Measurements from ENCODE around the gene TSFM. TPM values are rescaled to one million over a fixed set of nuclear protein-coding genes. Genes with fewer than 3 reads are reported as not detected.
"Not testable (repeated sequence)": the region's sequence is repeated elsewhere in the genome, so short reads cannot be mapped to it uniquely, and the experiment has no call there.

TSFM gene
- polyA plus RNA-seq, 12 donors = 19.0 to 32.7 (median 27.3) TPM; not detected in 1

DNA sequence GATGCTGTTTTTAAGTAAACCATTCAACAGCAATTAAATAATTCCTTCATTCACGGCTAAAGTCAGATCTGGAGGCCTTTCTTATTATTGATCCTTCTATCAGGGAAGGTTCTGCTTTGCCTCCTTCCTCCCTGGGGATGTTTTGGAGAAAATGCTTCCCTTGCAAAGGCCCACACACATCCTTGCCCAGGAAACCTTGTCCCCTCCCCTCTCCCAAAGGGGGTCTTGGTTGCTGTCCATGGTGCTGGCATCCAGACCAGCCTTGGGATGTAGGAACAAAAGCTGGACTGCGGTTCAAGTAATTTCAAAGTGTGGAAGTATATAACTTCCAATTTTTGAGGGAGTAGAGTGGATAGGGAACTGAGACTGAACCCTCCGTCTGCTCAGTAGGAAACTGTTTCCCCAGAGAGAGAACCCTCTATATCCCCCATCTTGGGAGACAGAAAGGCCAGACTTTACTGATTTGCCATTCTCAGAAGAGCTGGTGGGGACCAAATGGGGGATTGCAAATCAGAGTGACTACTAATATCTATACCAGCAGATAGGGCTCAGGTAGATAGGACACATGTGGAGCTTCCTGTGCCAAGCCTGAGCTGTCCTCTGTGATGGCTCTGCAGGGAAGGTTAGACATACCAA is 22.1 kb upstream of the TSFM start:
- DNase-seq = no peak

DNA sequence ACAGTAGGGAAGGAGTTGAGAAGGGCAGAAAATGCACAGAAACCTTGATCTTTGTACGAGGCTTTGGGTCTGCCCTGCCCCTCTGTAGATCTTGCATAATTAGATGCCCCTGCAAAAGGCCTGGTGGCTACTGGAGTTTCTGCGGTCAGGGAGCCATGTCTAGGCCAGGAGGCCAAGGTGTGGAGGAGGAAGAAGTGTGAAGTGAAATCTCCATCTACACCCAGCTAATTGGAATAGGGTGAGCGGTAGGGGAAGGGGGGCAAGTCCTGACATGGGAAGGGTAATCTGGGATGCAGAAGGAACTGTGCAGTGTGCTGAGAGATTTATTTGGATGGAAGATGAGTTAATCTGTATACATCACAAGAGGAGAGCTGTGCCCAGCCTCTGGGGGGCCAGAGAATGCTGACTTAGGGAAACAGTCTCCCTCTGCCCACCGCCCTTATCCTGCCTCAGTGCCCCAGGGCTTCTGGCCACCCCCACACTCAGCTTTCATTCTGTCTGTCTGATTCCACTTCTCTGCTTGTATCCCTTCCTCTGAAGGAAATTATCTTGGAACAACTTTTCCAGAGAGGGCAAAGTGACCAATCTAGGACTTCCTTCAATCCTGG is 21.1 kb upstream of the TSFM start:
- DNase-seq = no peak

DNA sequence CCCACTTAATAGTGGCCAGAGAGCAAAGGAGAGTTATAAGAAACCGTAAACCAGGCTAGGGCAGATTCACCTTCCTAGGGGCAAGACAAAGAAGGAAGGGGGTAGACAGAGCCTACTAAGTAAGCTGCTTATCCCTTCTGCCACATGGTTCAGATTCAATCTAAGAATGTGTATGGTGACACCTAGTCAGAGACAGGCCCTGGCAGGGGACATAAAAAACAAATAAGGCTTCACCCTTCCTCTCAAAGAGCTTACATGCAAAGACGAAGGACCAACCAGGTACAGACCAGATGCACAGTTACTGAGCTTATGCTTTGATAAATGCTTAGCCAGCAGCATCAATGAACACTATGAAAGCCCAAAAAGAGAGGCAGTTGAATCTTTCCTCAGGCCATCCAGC is 20.1 kb upstream of the TSFM start:
- no peak for DNase-seq

DNA sequence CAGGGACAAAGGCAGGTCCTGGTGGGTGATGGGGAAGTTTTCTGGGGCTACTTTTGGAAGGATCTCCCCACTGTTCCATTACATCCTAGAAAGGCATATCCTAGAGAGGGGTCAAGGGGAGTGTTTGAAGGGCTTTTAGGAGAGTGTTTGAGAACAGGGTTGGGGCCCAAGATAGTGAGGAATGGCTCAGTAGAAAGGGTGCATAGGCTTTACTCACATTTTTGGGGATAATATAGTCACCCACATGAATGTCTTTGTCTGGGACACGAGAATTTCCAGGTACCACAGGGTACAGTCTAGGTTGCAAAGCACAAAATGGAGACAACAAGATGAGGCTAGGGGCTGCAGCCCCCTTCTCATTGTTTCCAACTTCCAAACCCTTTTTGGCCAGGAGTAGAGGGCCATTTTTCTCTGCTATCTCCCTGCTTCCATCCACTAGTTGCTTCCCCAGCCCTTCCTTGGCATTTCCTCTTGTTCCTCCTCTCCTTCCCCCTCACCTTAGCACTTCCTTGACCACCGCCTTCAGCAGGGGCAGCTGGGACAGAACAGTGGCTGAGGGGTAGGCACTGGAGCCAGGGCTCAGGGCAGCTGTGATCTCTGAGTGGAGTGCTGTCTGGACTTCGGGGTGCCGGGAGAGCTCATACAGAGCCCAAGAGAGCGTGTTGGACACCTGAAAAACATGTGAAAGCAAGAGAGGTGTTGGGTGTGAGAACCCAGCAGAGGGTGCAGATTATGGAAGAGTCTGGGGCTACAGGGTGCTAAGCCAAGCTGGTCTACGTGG is 18.5 kb upstream of the TSFM start:
- DNase-seq = no peak

DNA sequence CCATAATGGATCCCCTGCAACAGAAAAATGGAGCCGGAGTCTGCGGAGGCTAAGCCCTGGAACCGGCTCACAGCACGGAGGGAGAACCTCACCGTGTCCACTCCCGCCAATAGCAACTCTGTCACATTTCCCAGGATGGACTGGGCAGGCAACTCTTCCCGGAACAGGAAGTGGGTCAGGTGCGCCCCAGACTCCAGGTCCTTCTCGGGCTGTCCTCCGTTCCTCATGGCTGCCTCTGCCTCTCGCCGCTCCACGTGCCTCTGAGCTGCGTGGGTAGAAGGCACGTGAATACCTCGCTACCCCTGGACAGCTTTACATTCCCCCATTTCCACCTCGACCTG is 18.0 kb upstream of the TSFM start:
- no peak for DNase-seq

DNA sequence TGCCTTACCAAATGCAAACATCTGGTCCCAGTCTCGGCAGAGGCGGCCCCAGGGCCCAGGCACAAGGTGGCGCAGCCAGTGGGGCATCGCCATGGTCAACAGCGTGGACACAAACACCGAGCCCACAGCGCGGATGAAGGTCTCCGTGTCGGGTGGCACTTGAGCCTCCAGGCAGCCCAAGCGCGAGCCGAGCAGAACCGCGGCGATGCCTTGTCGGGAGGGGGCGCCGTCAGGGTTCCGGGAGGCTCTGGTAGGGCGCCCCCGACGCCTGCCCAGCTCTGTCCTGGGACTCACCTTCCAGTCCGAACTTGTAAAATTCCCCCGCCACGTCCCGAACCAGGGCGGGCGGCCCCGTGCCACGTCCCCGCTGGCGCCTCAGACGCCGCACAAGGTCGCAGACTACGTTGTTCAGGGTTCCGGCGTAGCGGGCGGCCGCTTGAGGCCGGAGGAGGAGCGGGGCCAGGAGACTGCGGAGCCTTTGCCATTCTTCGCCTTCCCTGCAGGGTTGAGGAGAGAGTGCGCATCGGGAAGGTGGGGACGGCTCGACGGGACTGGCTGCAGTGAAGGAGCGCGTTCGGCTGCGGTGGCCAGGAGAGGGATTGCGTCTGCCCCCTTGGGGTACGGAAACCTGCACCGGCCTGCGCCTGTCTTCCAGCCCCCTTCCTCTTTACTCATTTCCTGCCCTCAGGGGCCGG is 17.4 kb upstream of the TSFM start:
- DNase-seq = no peak

DNA sequence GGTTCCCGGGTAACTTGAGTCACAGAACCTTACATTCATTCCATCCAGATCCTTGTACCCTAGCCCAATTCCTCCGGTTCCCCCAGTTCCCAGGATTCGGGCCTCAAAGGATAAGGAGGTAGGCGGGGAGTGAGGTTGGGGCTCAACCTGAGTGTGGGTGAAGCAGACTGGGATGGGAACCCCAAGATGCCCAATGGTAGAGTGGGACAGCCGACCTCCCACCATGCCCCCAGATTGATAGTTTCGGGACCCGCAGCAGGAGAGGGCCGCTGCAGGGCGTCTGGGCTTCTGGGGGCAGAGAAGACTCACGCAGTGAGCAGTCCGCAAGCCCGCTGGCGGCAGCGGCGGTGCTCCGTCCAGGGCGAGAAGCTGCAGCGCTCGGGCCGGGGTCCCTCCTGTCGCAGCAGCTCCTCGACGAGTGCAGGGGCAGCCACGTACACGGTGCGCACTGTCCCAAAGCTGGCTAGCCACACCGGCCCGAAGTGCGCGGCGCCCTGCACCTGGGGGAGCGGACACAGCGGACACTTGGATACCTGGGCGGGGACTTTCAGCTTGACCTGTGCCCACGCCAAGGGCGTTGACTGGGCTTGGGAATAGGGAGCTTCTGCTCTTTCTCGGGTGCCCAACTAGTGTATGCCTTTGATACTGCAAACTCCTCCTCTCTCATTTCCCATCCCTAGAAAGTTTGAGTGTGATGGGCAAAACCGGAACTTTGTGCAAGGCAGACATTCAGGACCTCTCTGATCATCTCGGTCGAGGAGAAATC is 16.7 kb upstream of the TSFM start:
- DNase-seq = no peak

DNA sequence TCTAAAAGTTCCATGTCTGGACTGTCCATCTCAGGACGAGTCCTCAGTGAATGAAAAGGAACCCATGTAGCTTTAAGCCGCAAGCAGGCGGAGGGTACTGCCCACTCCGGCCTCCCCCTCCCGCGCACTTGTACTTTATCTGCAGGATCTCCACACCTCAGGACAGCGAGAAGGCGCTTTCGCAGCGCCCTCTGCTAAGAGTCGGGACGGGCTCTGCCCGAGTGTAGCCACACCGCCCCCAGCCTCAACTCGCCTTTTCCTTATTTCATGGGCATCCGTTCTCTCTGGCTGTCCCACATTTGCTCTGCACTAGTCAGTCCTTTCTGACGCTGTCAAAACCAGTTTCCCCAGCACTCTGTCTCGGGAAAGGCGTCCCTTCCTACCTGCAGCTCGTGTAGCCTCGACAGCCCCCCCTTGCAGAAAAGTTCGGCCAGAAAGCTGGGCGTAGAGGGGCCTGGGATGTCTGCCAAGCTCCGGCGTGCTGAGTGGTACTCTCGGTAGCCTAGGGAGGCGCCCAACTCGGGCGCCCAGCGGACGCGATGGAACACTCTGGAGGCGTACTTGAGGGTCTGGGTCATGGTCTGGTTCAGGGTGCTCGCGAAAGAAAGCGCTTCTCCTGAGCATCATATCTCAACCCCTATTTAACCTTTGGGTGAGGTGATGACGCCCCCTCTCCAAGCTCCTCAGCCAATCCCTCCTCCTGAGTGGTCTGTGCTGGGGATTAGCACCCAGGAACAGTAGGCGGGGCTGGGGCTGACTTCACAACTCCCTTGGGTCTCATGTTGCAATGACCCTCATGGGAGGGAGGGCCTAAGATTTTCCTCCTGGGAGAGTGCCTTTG is 15.9 kb upstream of the TSFM start, which contains the start of gene CYP27B1:
Gene CYP27B1 (minus strand): TSS at position 615 of the 841 bp plus-strand sequence. CDS start 37 bp downstream, at position 578.
- no peak for DNase-seq

DNA sequence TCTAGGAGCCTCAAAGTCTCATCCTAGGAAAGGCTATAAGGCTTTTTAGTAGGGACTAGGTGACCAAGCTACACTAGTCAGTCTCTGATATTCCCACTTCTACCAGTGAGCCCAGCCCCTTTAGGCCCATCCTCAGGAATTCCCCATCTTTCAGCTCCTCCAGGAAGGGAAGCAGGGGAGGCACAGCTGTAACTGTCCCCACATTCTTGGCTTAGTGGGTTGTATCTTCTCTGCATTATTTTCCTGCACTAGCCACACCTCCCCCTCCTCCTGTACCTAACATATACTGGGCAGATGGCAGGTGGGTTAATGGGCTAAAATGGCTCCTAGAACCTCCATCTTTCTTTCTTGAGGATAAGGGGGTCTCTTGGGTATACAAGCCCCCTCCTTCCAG is 15.3 kb upstream of the TSFM start:
- no peak for DNase-seq

DNA sequence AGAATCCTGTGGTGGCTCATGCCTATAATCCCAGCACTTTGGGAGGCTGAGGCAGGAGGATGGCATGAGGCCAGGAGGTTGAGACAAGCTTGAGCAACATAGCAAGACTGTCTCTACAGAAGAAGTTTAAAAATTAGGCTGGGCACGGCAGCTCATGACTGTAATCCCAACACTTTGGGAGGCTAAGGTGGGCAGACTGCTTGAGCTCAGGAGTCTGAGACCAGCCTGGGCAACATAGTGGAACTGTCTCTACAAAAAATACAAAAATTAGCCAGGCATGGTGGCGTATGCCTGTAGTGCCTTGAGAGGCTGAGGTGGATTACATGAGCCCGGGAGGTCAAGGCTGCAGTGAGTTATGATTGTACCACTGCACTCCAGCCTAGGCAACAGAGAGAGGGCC is 14.7 kb upstream of the TSFM start:
- no peak for DNase-seq

DNA sequence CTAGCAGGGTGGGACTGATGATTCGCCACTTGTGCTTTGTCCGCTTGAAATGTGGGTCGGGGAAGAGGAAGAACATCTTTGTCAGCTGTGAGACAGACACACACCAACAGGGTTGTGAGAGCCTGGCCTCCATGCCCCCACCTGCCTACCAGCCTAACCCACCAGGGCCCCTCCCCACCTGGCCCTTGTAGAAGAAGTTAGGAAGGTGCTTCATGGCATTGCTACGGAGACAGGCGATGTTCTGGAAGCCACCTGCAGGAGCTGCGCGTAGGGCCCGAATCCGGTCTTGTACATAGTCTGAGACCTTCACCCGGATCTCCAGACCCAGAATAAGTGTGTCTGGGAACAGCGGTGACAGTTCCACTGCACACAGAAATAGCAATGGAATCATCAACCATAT is 13.0 kb upstream of the TSFM start:
- DNase-seq = no peak

DNA sequence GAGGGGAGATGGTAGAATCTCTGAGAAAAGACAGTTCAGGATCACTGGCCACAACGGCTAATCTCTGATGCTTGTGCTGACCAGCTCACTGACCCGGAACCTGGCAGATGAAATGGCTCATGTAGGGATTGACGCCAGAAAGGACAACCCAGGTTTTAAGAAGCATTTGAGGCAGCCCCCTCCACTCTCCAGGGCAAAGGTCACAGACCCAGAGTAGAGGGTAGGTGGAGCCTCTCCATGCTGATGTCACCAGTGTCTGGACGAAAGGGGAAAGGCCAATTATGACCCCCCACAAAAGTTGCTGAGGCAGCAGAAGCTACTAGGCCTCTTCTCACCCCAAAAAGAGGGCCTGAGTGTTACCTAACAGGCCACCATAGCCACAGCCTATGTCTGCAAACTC is 11.9 kb upstream of the TSFM start:
- no peak for DNase-seq

DNA sequence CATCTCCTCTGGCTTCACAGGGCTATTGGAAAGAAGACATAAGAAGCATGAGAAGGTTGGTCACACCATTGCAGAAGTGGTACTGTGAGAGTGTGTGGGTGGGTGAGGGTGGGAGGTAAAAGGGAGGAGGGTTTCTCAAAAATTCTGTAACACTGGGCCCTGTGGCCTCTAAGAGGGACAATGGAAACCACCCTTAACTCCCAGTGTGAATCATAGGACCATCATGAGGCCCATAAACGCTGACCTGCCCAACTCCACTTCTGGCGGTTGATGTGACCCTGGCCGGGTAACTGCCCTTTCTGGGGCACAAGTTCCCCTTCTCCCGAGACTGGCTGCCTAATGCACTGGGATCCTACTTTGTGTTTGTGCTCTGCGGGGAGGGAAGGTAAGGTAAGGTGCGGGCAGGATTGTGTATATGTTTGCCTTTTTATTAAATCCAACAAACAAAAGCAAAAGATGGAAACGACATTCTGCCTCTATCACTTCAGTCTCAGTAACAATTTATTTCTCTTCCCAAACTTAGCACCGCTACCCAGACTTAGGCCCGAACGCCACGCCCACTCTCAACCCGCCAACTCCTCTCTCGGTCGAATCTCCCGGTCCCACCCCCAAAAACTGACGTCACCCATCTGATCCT is 11.2 kb upstream of the TSFM start:
- DNase-seq = peak; percentile 96

DNA sequence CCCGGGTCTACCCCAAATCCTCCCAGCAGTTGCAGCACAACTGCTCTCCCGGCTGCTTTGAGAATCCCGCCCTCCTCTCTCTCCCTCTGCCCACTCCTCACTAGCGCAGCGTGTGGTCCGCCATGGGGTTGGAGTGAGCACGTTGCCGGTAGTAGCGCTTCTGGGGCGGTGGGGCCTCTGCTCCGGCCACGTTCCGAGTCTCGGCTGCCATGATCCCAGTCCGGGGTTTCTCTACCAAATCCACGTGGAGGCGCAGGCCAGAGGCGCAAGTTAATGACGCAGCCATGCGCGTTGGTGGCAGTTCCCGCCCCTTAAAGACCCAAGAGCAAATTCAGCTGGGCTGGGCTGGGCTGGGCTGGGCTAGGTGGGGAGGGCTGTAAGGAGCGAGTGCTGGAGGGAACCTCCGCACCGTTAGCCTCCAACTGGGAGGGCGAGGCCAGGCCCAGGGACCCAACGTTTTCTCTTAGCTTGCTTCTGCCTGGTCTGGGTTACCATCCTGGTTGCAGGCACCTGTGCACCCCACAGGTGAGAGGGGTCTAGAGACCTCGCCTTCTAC is 10.6 kb upstream of the TSFM start, which contains the start of gene METTL1:
Gene METTL1 (minus strand): TSS at position 233 of the 556 bp plus-strand sequence. CDS start 22 bp downstream, at position 211.
- DNase-seq = peak; percentile 98

DNA sequence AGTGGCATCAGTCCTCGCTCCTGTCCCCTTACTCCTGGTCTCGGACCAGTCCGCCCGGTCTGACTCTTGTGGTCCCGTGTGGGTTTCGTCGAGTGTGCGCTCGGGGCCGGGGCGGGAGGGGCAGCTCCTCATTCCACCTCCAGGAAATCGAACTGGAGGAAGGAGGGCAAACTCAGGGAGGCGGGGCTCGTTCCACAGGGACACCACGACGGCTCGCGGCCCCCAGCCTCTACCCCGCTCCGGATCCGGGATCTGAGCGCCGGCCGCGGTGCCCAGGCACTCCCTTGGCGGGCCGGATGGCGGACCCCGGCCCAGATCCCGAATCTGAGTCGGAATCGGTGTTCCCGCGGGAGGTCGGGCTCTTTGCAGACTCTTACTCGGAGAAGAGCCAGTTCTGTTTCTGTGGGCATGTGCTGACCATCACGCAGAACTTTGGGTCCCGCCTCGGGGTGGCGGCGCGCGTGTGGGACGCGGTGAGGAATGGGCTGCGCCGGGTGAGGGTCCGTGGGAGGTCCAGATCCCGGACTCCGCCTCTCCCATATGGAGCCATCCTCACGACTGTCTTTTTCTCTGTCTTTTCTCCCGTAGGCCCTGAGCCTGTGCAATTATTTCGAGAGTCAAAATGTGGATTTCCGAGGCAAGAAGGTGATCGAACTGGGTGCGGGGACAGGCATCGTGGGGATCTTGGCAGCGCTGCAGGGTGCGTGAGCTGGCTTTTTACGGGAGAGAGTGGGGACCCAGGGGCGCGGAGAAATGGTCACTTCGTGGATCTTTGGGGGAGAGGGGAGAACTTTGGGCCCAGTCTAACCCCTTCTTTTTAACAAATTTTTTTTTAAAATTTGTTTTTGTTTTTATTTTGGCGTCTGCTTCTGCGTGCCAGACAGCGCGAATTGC is 9.9 kb upstream of the TSFM start, which contains the start of gene EEF1AKMT3:
Gene EEF1AKMT3 (plus strand): TSS at position 186 of the 894 bp plus-strand sequence. CDS start 111 bp downstream, at position 297.
- DNase-seq = peak; percentile 54

DNA sequence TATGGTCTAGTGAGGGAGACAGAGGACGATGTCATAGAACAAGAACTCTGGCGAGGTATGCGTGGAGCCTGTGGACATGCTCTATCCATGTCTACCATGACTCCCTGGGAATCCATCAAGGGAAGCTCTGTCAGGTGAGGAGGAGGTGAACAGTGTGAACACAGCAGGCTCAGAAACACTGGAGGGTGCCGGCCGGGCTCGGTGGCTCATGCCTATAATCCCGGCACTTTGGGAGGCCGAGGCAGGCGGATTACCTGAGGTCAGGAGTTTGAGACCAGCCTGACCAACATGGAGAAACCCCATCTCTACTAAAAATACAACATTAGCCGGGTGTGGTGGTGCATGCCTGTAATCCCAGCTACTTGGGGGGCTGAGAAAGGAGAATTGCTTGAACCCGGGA is 8.0 kb upstream of the TSFM start:
- not testable (repeated sequence) for DNase-seq

DNA sequence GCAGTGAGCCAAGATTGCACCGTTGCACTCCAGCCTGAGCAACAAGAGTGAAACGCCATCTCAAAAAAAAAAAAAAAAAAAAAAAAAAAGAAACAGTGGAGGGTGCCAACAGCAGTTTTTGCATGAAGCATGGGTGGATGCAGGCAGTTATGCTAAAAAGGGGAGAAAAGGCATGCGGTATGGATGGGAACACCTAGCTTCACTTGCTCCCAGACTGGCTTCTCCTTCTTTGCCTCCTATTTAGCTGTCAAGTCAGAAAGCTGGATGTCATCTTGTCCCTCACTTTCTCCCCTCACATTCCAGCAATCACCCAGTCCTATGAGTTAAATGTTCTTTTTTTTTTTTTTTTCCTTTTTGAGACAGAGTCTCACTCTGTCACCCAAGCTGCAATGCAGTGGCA is 7.5 kb upstream of the TSFM start:
- DNase-seq = no peak

DNA sequence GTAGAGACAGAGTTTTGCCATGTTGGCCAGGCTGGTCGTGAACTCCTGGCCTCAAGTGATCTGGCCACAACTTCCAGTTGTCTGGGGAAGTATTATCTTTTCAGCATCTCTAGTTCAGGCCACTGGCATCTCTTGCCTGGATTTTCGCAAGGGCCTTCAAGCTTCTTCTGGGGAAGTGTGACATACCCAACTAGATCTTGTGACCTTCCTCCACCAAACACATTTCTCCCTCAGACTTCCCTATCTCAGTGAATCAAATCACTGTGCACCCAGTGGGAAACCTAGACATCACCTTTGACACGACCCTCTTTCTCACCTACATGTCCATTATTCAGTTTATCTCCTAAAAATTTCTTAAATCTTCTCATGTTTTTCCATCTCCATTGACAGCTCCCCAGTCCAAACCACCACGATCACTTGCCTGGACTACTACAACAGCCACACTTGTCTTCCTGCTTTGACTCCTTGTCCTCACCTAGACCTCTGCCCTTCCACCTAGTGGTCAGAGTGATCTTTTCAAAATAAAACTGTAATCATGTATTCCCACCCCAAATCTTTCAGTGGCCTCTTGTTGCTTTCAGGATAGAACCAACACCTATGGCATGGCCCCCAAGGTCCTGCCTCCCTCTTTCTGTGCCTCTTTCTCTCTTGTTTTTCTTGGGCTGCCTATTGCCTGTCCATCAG is 6.9 kb upstream of the TSFM start:
- no peak for DNase-seq
